ENCODE measurements around the gene CD83. TPM values are rescaled to one million over a fixed set of nuclear protein-coding genes. Genes with fewer than 3 reads are reported as not detected.

CD83 gene
- total RNA-seq, 1 experiment from 2014 or later, result 7.0 TPM

DNA sequence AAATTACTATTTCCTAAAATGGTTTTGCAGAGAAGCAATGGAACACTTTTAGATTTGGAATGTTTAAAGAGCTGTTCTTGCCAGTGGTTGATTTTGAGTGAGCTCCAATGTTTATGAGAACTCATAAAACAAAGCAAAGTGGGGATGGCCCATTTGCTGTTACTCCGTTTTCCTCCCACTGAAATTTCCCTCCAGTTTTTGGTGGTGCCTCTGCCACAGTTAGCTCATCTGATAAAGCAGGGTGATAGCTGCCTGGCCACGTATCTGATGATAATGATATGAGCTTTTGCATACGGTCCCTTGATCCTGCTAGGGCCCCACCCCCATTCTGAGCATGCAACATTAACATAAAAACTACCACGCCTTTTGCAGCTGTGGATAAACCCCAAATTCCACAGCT, 10.4 kb downstream of the CD83 start:
- no peaks in the 10 kb centered on the region for H3K79me2 ChIP-seq (ENCODE audit: insufficient read depth, low read length)
- Mint-ChIP-seq H3K36me3 (ENCODE audit: insufficient read depth in 1 of 3, low read depth in 3 of 3) (no peaks in the 10 kb centered on the region; a peak in 1 of 7 replicates), H3K4me1 (peaks cover 29 to 30% of the 10 kb centered on the region in 2 experiments), H3K27me3 (ENCODE audit: low read depth) (no peaks in the 10 kb centered on the region), H3K27ac (no peak overlapping the region; a peak in 2 of 7 replicates), H3K4me3 (0 out of 5 replicates have a peak overlapping the region, but pooled peaks of 1 of the 2 experiments have one; percentile 12), H3K9me3 (no peaks in the 10 kb centered on the region)
- H4K8ac ChIP-seq (replicated peaks; ENCODE audit: insufficient read length, low read depth, low read length), result no peak overlapping the region
- no peak overlapping the region for H4K91ac ChIP-seq (ENCODE audit: insufficient read length, low read depth, low read length)
- no peak overlapping the region for H2BK12ac ChIP-seq (ENCODE audit: insufficient read length, low read depth, low read length)
- no peak overlapping the region for H3K23ac ChIP-seq (ENCODE audit: insufficient read length, low read depth, low read length)
- H3K27ac ChIP-seq (ENCODE audit: insufficient read length, low read depth, low read length), result no peak overlapping the region
- H3K9me3 ChIP-seq (ENCODE audit: control insufficient read depth, low read depth, low read length), result no peaks in the 10 kb centered on the region
- H3K23me2 ChIP-seq (ENCODE audit: insufficient read length, low read depth, low read length, poor library complexity, severe bottlenecking), result no peaks in the 10 kb centered on the region
- H2AFZ ChIP-seq (ENCODE audit: low read length), result no peak overlapping the region
- no peaks in the 10 kb centered on the region for H4K20me1 ChIP-seq (ENCODE audit: control insufficient read depth, insufficient read depth, insufficient read length)
- H3K18ac ChIP-seq (ENCODE audit: insufficient read length, low read depth, low read length), result no peak overlapping the region
- no peak overlapping the region for H2BK5ac ChIP-seq (ENCODE audit: insufficient read length, low read length)
- no peak overlapping the region for H3T11ph ChIP-seq (ENCODE audit: low read length)
- H3K4me1 ChIP-seq (ENCODE audit: insufficient read depth, low read length), result peaks cover 12% of the 10 kb centered on the region; the same call in 1 of the 2 replicates
- H3K4ac ChIP-seq (ENCODE audit: low read depth, low read length), result no peak overlapping the region
- H2BK120ac ChIP-seq (ENCODE audit: low read depth, low read length, poor library complexity, severe bottlenecking), result no peak overlapping the region
- H2BK15ac ChIP-seq (ENCODE audit: low read depth, low read length), result no peak overlapping the region
- no peak overlapping the region for H3K14ac ChIP-seq (ENCODE audit: insufficient read depth, low read length)
- no peak overlapping the region for H2BK20ac ChIP-seq (ENCODE audit: low read depth, low read length, poor library complexity, severe bottlenecking)
- H3K79me1 ChIP-seq (ENCODE audit: insufficient read depth, low read depth, low read length, poor library complexity, severe bottlenecking), result no peaks in the 10 kb centered on the region
- DNase-seq, result no peak
- H3K56ac ChIP-seq (ENCODE audit: insufficient read length, low read depth, low read length), result no peak overlapping the region
- H2AK5ac ChIP-seq (ENCODE audit: insufficient read length, low read length), result no peak overlapping the region
- no peaks in the 10 kb centered on the region for H3K27me3 ChIP-seq (ENCODE audit: insufficient read depth, low read length)
- no peak overlapping the region for H3K4me2 ChIP-seq (ENCODE audit: insufficient read depth, insufficient read length, low read length)
- no peak overlapping the region for H4K5ac ChIP-seq (ENCODE audit: insufficient read length, low read depth, low read length)
- TF ChIP-seq, protein P1, sequence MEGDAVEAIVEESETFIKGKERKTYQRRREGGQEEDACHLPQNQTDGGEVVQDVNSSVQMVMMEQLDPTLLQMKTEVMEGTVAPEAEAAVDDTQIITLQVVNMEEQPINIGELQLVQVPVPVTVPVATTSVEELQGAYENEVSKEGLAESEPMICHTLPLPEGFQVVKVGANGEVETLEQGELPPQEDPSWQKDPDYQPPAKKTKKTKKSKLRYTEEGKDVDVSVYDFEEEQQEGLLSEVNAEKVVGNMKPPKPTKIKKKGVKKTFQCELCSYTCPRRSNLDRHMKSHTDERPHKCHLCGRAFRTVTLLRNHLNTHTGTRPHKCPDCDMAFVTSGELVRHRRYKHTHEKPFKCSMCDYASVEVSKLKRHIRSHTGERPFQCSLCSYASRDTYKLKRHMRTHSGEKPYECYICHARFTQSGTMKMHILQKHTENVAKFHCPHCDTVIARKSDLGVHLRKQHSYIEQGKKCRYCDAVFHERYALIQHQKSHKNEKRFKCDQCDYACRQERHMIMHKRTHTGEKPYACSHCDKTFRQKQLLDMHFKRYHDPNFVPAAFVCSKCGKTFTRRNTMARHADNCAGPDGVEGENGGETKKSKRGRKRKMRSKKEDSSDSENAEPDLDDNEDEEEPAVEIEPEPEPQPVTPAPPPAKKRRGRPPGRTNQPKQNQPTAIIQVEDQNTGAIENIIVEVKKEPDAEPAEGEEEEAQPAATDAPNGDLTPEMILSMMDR (conservative IDR thresholded peaks at IDR 0.05), result no peak
- no CpG with 5 or more reads among the region's 4 CpGs for WGBS (ENCODE audit: extremely low coverage, insufficient read length, low lambda C conversion rate)
- no peak overlapping the region for H3K9ac ChIP-seq (ENCODE audit: extremely low read depth, insufficient read length, low read length)
